HG03520 (cell line): ENCODE data around the gene CACNA2D4.

Experiments used
- ATAC-seq: cut with Tn5 transposase; IDR thresholded peaks from one replicate; pipeline ENCODE4 v1.9.1; 2021; ENCODE audit warnings: mild to moderate bottlenecking, moderate library complexity; ENCODE audit not compliant: unreplicated experiment

The CACNA2D4 gene

GRCh38 chr12:1847411-1847810 is 71.0 kb downstream of the CACNA2D4 start:
- no peak for ATAC-seq

GRCh38 chr12:1846421-1847405 is 71.7 kb downstream of the CACNA2D4 start:
- no peak for ATAC-seq

- no peak for ATAC-seq
Observed at GRCh38 chr12:1845886-1846285, 72.6 kb downstream of the CACNA2D4 start.

GRCh38 chr12:1845427-1845826 is 73.0 kb downstream of the CACNA2D4 start:
- no peak for ATAC-seq

- ATAC-seq, result no peak
Observed at GRCh38 chr12:1844661-1845409, 73.6 kb downstream of the CACNA2D4 start.

GRCh38 chr12:1844223-1844622 is 74.2 kb downstream of the CACNA2D4 start:
- ATAC-seq, result no peak

GRCh38 chr12:1843641-1844005 is 74.8 kb downstream of the CACNA2D4 start:
- ATAC-seq, result no peak

GRCh38 chr12:1842905-1843640 is 75.4 kb downstream of the CACNA2D4 start:
- no peak for ATAC-seq

- ATAC-seq, result no peak
Observed at GRCh38 chr12:1842183-1842904, 76.1 kb downstream of the CACNA2D4 start.

GRCh38 chr12:1841586-1842182 is 76.8 kb downstream of the CACNA2D4 start:
- no peak for ATAC-seq

GRCh38 chr12:1840981-1841425 is 77.4 kb downstream of the CACNA2D4 start:
- no peak for ATAC-seq

- no peak for ATAC-seq
Observed at GRCh38 chr12:1839956-1840951, 78.2 kb downstream of the CACNA2D4 start.

GRCh38 chr12:1839464-1839863 is 79.0 kb downstream of the CACNA2D4 start:
- ATAC-seq, result no peak

GRCh38 chr12:1838994-1839365 is 79.5 kb downstream of the CACNA2D4 start:
- ATAC-seq, result no peak

GRCh38 chr12:1838205-1838993 is 80.1 kb downstream of the CACNA2D4 start:
- ATAC-seq, result no peak

GRCh38 chr12:1837541-1838204 is 80.8 kb downstream of the CACNA2D4 start:
- no peak for ATAC-seq

- no peak for ATAC-seq
Observed at GRCh38 chr12:1836854-1837421, 81.5 kb downstream of the CACNA2D4 start.
